ENCODE data around the gene EFNB2.

DNA sequence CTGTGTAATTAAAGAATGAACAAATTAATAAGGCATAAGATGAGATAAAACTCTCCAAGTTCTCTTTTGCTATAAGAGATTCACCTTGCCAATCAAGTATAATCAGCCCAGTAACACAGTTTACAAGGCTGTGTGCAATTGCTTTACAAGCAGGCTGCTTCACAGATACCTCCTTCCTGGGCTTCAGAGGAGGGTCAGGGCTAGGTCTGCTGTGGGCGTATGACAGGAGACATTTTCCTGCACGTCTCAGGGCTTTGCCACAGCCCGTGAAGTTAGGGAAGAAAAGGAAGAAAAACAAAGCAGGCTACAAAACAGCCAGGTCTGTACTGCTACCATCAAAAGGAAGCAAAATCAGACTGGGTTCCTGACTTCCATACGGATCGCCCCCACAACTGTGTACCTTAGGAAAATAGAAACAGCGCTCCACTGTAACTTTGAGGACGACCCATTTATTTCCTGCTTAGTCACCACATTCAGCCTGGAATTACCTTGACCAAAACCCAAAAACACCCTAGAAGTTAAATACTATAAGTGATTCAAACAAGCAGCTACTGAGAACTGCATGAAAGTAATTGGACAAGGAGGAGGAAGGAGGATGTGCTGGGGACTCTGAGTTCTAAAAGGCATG lies 12.4 kb downstream of the EFNB2 start:
- TF ChIP-seq EP300 (IDR thresholded peaks at IDR 0.05; ENCODE audit: borderline replicate concordance) (no peak), YY1 (IDR thresholded peaks at IDR 0.05; ENCODE audit: low read depth) (no peak), TEAD4 (IDR thresholded peaks at IDR 0.05) (no peak), CEBPB (IDR thresholded peaks at IDR 0.05) (no peak), MAX (IDR thresholded peaks at IDR 0.05) (no peak), TCF12 (IDR thresholded peaks at IDR 0.05; ENCODE audit: low read depth) (no peak), NFIC (IDR thresholded peaks at IDR 0.05) (no peak)
